ENCODE data around the gene ASB3. TPM values are rescaled to one million over a fixed set of nuclear protein-coding genes. Genes with fewer than 3 reads are reported as not detected.

Gene ASB3
- total and polyA plus RNA-seq, 4 donors, result 2.7 to 13.6 (median 8.7) TPM

GRCh38 chr2:53690876-53691275, 95.9 kb downstream of the ASB3 start:
- no peaks in the 10 kb centered on the region for H3K9me3 ChIP-seq (ENCODE audit: control insufficient read depth in 4 of 4, low read length in 3 of 4)
- DNase-seq (ENCODE audit: low spot score), result no peak
- H3K27ac ChIP-seq (ENCODE audit: low read depth in 1 of 2, low read length in 2 of 2), result no peak overlapping the region
- WGBS, result 95% methylated on average over 2 of the region's 2 CpGs
- H3K4me1 ChIP-seq (ENCODE audit: control insufficient read depth in 4 of 4, insufficient read depth in 4 of 4, low read length in 3 of 4), result no peaks in the 10 kb centered on the region
- H3K9ac ChIP-seq (ENCODE audit: low read depth in 1 of 2, low read length in 2 of 2), result no peak overlapping the region
- TF ChIP-seq HNF4G (IDR thresholded peaks at IDR 0.05), result no peak
- no peak for TF ChIP-seq JUND (IDR thresholded peaks at IDR 0.05)
- no peak for TF ChIP-seq EGR1 (IDR thresholded peaks at IDR 0.05; ENCODE audit: low read depth in 2 of 2)
- TF ChIP-seq, protein P1, sequence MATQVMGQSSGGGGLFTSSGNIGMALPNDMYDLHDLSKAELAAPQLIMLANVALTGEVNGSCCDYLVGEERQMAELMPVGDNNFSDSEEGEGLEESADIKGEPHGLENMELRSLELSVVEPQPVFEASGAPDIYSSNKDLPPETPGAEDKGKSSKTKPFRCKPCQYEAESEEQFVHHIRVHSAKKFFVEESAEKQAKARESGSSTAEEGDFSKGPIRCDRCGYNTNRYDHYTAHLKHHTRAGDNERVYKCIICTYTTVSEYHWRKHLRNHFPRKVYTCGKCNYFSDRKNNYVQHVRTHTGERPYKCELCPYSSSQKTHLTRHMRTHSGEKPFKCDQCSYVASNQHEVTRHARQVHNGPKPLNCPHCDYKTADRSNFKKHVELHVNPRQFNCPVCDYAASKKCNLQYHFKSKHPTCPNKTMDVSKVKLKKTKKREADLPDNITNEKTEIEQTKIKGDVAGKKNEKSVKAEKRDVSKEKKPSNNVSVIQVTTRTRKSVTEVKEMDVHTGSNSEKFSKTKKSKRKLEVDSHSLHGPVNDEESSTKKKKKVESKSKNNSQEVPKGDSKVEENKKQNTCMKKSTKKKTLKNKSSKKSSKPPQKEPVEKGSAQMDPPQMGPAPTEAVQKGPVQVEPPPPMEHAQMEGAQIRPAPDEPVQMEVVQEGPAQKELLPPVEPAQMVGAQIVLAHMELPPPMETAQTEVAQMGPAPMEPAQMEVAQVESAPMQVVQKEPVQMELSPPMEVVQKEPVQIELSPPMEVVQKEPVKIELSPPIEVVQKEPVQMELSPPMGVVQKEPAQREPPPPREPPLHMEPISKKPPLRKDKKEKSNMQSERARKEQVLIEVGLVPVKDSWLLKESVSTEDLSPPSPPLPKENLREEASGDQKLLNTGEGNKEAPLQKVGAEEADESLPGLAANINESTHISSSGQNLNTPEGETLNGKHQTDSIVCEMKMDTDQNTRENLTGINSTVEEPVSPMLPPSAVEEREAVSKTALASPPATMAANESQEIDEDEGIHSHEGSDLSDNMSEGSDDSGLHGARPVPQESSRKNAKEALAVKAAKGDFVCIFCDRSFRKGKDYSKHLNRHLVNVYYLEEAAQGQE (IDR thresholded peaks at IDR 0.05), result no peak
- no peak for TF ChIP-seq SP1 (IDR thresholded peaks at IDR 0.05)
- no peak for TF ChIP-seq TAF1 (conservative IDR thresholded peaks at IDR 0.05)
- peaks cover 0 to 2% (median under 1%) of the 10 kb centered on the region in 4 donors for H3K36me3 ChIP-seq (ENCODE audit: control insufficient read depth in 4 of 4, insufficient read depth in 3 of 4, low read depth in 1 of 4, low read length in 3 of 4)
- no peak overlapping the region for H3K4me3 ChIP-seq (ENCODE audit: low read depth in 1 of 3, low read length in 3 of 3)
- H3K27me3 ChIP-seq (ENCODE audit: control insufficient read depth in 4 of 4, insufficient read depth in 4 of 4, low read length in 3 of 4), result no peaks in the 10 kb centered on the region

DNA sequence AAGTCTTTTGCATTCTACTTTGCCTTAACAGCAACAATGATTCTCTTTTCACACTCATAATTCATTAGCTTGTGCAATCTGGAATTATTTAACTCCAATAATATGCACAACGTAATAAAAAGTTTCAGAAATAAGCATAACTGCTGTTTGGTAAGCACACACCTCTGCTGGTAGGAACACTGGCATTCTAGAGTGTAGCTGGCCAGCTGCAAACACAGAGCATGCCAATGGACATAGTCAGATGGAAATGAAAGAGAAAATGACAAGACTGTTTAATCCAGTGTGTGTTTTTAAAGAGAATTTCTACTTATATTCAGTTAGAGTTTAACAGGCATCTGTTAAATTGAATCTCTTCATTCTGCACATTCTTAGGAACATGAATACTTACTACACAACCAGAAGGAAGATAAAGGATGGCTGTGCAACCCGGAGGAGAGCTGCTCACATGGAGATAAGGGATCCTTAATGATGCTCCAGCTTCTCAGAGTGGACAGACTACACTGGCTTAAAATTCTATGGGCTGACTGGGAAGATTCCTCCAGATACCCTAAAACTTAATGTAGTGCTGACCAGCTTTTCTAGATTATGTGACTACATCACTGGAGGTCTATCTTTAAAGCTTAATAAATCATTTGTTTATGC, 113.8 kb downstream of the ASB3 start:
- 87% methylated on average over 2 of the region's 2 CpGs for WGBS
- DNase-seq (ENCODE audit: low spot score), result no peak
- no peaks in the 10 kb centered on the region for H3K9me3 ChIP-seq (ENCODE audit: control insufficient read depth in 4 of 4, low read length in 3 of 4)
- H3K4me1 ChIP-seq (ENCODE audit: control insufficient read depth in 4 of 4, insufficient read depth in 4 of 4, low read length in 3 of 4), result no peaks in the 10 kb centered on the region
- no peak overlapping the region for H3K9ac ChIP-seq (ENCODE audit: low read depth in 1 of 2, low read length in 2 of 2)
- H3K4me3 ChIP-seq (ENCODE audit: low read depth in 1 of 3, low read length in 3 of 3), result no peak overlapping the region
- H3K27ac ChIP-seq (ENCODE audit: low read depth in 1 of 2, low read length in 2 of 2), result no peak overlapping the region
- no peaks in the 10 kb centered on the region for H3K27me3 ChIP-seq (ENCODE audit: control insufficient read depth in 4 of 4, insufficient read depth in 4 of 4, low read length in 3 of 4)
- TF ChIP-seq FOXA2 (IDR thresholded peaks at IDR 0.05), result no peak
- TF ChIP-seq HNF4G (IDR thresholded peaks at IDR 0.05), result no peak
- TF ChIP-seq EGR1 (IDR thresholded peaks at IDR 0.05; ENCODE audit: low read depth in 2 of 2), result no peak
- TF ChIP-seq, protein P1 (IDR thresholded peaks at IDR 0.05), result no peak
- TF ChIP-seq, protein P2, sequence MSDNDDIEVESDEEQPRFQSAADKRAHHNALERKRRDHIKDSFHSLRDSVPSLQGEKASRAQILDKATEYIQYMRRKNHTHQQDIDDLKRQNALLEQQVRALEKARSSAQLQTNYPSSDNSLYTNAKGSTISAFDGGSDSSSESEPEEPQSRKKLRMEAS (IDR thresholded peaks at IDR 0.05), result no peak
- TF ChIP-seq SP1 (IDR thresholded peaks at IDR 0.05), result no peak
- H3K36me3 ChIP-seq (ENCODE audit: control insufficient read depth in 4 of 4, insufficient read depth in 3 of 4, low read depth in 1 of 4, low read length in 3 of 4), result no peaks in the 10 kb centered on the region

GRCh38 chr2:53670331-53670730, 116.4 kb downstream of the ASB3 start:
- WGBS, result 77% methylated on average over 6 of the region's 6 CpGs
- no peaks in the 10 kb centered on the region for H3K36me3 ChIP-seq (ENCODE audit: control insufficient read depth in 4 of 4, insufficient read depth in 3 of 4, low read depth in 1 of 4, low read length in 3 of 4)
- H3K9ac ChIP-seq (ENCODE audit: low read depth in 1 of 2, low read length in 2 of 2), result no peak overlapping the region
- H3K9me3 ChIP-seq (ENCODE audit: control insufficient read depth in 4 of 4, low read length in 3 of 4), result no peaks in the 10 kb centered on the region
- no peaks in the 10 kb centered on the region for H3K4me1 ChIP-seq (ENCODE audit: control insufficient read depth in 4 of 4, insufficient read depth in 4 of 4, low read length in 3 of 4)
- no peak overlapping the region for H3K4me3 ChIP-seq (ENCODE audit: low read depth in 1 of 3, low read length in 3 of 3)
- H3K27ac ChIP-seq (ENCODE audit: low read depth in 1 of 2, low read length in 2 of 2), result no peak overlapping the region
- H3K27me3 ChIP-seq (ENCODE audit: control insufficient read depth in 4 of 4, insufficient read depth in 4 of 4, low read length in 3 of 4), result no peaks in the 10 kb centered on the region
- DNase-seq (ENCODE audit: low spot score), result no peak
- no peak for TF ChIP-seq FOXA2 (IDR thresholded peaks at IDR 0.05)
- TF ChIP-seq CTCF (IDR thresholded peaks at IDR 0.05; ENCODE audit: low read depth, low read length, missing input control), result no peak
- TF ChIP-seq, protein P1 (IDR thresholded peaks at IDR 0.05), result no peak
- no peak for TF ChIP-seq NR2F2 (IDR thresholded peaks at IDR 0.05)
- TF ChIP-seq ZBTB33 (IDR thresholded peaks at IDR 0.05), result no peak
